D721Med (cell line): ENCODE results near the gene TM6SF1.
"Not testable (repeated sequence)": the region's sequence is repeated elsewhere in the genome, so short reads cannot be mapped to it uniquely, and the experiment has no call there.

Source experiments
- DNase-seq: peaks from one replicate; pipeline ENCODE4 v3.0.0; 2011; ENCODE audit warnings: low spot score; ENCODE audit not compliant: insufficient read length
- FAIRE-seq: peaks from 2 replicates; lab custom pipeline; 2011; peaks lifted over from hg19 to GRCh38; lab: Jason Lieb, UNC
- TF ChIP-seq, protein P1 (sequence below): IDR thresholded peaks from 2 replicates; pipeline ENCODE4 v1.5.1; 2012; ENCODE audit warnings: mild to moderate bottlenecking, control low read depth; ENCODE audit not compliant: insufficient read depth; ENCODE audit errors: missing control alignments

Gene TM6SF1

DNA sequence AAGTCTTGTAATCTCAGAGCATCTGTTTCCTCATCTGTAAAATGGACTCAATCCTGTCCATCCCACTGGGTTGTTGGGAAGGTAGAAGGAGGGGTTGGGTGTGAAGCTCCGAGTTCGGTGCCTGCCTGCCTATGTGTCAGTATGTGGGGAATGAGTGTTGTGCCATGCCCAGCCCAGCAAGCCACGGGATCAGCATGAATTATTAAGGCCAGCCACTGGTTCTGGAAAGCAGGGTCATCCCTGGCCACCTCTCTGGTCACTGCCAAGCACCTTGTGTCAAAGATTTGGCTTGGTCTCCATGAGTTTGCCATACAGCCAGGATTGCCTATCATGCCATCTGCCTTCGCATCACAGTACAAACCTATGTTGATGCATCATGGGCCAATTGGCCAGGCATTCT, 11.5 kb downstream of the TM6SF1 start:
- TF ChIP-seq, protein P1, sequence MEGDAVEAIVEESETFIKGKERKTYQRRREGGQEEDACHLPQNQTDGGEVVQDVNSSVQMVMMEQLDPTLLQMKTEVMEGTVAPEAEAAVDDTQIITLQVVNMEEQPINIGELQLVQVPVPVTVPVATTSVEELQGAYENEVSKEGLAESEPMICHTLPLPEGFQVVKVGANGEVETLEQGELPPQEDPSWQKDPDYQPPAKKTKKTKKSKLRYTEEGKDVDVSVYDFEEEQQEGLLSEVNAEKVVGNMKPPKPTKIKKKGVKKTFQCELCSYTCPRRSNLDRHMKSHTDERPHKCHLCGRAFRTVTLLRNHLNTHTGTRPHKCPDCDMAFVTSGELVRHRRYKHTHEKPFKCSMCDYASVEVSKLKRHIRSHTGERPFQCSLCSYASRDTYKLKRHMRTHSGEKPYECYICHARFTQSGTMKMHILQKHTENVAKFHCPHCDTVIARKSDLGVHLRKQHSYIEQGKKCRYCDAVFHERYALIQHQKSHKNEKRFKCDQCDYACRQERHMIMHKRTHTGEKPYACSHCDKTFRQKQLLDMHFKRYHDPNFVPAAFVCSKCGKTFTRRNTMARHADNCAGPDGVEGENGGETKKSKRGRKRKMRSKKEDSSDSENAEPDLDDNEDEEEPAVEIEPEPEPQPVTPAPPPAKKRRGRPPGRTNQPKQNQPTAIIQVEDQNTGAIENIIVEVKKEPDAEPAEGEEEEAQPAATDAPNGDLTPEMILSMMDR: no peak
- DNase-seq (no peak), FAIRE-seq (no peak)

DNA sequence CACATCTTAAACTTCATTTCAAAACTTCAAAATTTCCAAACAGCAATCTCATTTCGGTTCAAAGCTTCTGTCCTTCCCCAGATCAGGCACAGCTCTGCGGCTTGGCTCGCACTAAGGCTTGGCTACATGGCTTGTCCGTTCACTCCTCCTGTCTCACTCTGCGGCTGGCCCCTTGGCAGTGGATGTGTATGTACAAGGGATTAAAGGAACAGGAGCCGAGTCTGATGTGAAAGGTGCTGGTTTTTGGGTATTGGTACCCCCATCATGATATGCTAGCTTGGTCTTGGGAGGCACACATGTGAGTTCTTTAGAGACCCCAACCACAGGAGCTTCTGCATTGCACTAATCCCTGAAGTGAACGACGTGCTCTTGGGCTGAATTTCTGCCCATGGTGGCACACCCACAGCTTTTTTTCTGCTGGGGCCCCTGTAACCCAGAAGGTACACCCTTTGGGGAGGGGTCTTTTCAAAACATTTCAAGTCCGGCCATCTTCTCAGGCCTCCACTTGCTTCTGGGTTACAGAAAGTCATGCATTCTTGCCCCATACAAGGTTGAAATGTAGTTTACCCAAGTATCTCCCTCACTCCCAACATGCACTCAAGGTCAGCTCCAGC, 12.6 kb downstream of the TM6SF1 start:
- FAIRE-seq: no peak
- TF ChIP-seq, protein P1: no peak

DNA sequence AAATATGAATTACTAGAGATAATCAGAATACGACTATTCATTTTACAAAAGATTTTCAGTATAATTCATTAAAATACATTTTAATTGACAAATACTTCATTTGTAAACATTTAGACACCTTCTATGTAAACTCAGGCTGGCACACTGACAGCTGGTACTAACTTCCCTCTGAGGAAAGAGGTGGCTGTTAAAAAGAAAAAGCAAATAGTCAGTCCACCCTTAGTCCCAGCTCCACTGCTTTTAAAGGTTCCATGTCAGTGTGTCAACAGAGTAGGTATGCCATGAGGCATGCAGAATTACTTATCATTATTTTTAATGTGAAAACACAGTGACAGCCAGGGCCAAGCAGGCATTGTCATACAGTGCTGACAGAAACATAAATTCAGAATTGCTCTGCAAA, 16.1 kb downstream of the TM6SF1 start:
- TF ChIP-seq, protein P1: no peak
- DNase-seq (no peak), FAIRE-seq (no peak)

More for the DNA sequence above, 12.6 kb downstream of the TM6SF1 start:
- DNase-seq: no peak

DNA sequence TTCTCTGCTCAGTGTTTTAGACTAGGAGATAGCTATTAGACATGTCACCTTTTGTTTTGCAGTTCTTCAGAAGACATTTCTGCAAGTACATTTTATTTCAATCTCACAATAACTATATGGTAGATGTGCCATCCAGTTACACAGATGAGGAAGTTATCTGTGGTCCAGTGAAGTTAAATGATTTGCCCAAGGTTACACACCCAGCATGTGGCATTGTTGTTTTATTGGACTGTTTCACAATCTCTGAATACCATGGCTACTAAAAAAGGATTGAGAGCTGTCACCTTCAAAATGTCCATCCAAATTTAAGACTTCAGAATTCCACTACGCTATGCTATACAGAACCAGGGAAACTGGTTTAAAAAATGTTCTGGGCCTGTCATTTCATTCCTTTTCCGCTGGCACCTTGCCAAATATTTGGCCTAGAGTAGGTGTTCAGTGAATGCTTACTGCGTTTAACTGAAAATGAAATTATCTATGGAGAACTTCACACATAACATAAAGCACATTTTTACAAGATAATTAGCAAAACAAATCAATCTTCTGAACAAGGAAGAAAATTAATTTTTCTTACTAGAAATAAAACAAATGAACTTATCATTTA, 20.2 kb downstream of the TM6SF1 start:
- TF ChIP-seq, protein P1: no peak
- DNase-seq (no peak), FAIRE-seq (no peak)

DNA sequence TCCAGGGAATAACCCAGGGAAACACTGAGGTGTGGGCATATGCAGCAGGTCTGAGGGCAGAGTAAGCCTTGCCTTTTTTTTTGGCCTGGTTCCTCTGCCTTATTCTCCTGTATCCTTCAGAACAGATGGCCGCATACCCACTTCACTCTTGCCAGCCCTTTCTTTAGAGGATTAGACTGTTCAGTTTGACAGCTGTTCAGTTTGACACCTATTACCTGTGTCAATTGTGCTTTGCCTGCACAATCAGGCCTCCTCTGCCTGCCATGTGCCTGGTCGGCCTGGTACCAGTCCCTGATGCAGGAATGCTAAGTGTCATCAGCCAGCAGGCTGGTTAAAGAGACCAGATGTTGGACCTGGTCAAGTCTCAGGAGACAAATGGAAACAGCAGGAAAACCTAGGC, 22.3 kb downstream of the TM6SF1 start:
- DNase-seq (no peak), FAIRE-seq (no peak)
- TF ChIP-seq, protein P1: no peak

DNA sequence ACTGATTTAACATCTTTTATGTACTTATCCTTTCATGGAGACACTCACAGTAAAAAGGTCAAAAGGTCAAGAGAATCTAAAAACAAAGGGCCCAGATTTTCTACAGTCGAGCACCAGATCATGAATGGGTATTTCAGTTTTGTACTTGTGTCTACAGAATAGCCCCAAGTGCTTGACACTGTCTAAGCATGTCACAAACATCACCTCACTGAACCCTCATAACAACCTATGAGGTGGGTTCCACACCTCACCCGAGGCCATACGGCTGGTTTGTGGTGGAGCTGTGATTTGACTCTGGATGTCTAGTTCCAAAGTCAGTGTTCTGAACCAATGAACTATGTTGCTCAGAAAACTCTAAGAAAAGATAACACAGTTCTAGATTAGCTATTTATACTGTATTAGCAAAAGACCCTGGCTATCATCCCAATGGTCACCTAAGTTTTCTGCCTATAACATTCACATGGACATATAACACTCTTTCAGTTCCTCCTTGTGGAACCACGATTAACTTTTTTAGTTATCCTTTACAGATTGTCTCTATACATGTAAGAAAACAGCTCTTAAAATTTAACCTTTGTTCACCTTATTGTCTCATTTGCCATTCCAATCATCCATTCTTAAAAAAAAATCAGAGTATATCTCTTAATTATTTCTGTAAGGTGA, 25.5 kb downstream of the TM6SF1 start:
- no peak for DNase-seq
- FAIRE-seq: peak; percentile 16
- TF ChIP-seq, protein P1: no peak

DNA sequence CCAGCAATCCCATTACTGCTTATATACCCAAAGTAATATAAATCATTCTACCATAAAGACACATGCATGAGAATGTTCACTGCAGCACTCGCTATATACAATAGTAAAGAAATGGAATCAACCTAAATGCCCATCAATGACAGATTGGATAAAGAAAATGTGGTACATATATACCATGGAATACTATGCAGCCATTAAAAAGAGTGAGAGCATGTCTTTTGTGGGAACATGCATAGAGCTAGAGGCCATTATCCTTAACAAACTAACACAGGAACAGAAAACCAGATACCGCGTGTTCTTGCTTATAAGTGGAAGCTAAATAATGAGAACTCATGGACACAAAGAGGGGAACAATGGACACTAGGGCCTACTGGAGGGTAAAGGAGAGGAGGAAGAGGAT, 34.7 kb downstream of the TM6SF1 start:
- not testable (repeated sequence) for DNase-seq, FAIRE-seq
